GM12872 (cell line): Measurements from ENCODE around the gene ACO1.

ENCODE experiments used
- TF ChIP-seq, protein P1 (sequence below): IDR thresholded peaks from 3 replicates; pipeline ENCODE4 v1.5.1; 2011; ENCODE audit warnings: low read depth, mild to moderate bottlenecking, low read length, moderate library complexity; ENCODE audit not compliant: insufficient read depth

ACO1 gene

DNA sequence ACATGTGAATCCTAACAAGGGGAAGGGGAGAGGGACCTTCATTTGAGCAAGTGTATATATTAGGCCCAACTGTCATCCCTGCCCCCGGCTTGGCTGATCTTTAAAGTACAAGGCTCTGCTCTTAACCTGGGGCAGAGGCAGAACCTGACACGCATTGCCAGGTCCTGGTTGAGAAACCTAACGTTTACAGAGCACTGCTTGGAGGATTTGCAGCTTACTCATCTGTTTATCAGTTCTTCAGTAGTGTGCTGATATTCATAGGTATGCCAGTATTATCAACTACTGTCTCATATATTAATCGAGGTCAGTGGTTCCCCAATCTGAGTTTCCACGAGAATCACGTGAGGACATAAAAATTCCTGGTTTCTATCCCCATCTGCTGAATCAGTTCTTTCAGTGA lies 50.4 kb downstream of the ACO1 start:
- TF ChIP-seq, protein P1, sequence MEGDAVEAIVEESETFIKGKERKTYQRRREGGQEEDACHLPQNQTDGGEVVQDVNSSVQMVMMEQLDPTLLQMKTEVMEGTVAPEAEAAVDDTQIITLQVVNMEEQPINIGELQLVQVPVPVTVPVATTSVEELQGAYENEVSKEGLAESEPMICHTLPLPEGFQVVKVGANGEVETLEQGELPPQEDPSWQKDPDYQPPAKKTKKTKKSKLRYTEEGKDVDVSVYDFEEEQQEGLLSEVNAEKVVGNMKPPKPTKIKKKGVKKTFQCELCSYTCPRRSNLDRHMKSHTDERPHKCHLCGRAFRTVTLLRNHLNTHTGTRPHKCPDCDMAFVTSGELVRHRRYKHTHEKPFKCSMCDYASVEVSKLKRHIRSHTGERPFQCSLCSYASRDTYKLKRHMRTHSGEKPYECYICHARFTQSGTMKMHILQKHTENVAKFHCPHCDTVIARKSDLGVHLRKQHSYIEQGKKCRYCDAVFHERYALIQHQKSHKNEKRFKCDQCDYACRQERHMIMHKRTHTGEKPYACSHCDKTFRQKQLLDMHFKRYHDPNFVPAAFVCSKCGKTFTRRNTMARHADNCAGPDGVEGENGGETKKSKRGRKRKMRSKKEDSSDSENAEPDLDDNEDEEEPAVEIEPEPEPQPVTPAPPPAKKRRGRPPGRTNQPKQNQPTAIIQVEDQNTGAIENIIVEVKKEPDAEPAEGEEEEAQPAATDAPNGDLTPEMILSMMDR: no peak

DNA sequence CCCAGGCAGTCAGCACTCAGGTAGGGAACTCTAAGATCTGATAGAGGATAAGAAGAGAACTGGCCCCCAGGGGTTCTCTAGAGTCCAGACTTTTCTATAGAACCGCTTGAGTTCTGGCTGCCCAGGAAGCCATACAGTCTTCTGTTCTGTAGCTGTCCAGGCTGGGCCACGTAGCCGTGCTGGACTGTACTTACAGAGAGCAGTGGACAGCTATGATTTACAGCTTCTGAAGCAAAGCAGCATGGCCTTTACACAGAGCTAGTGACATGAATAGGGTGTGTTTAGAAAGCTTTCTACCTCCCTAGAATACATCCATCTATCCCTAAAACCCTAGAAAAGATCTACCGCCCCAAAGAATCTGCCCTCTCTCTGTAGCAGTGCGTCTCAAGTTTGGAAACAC lies 57.2 kb downstream of the ACO1 start:
- TF ChIP-seq, protein P1: no peak

DNA sequence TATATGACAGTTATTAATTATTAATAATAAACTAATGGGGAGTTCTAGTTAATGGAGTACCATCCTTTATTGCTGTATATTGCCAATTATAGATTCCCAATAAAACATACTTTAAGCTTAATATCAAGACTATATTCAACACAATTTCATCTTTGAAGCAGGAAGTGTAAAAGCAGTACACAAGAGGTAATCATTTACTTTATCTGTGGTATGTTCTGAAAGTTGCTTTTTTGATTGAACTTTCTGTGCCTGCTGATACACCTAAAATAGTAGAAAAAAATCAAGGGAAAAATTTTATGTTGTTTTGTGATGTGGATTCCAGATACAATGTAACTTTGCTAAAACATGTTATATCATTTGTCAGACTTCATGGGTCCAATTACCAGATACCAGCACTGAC lies 58.0 kb downstream of the ACO1 start:
- TF ChIP-seq, protein P1: no peak

DNA sequence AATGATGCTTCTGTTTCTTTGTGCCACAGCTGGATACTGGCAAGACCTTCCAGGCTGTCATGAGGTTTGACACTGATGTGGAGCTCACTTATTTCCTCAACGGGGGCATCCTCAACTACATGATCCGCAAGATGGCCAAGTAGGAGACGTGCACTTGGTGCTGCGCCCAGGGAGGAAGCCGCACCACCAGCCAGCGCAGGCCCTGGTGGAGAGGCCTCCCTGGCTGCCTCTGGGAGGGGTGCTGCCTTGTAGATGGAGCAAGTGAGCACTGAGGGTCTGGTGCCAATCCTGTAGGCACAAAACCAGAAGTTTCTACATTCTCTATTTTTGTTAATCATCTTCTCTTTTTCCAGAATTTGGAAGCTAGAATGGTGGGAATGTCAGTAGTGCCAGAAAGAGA lies 65.5 kb downstream of the ACO1 start:
- TF ChIP-seq, protein P1: no peak

DNA sequence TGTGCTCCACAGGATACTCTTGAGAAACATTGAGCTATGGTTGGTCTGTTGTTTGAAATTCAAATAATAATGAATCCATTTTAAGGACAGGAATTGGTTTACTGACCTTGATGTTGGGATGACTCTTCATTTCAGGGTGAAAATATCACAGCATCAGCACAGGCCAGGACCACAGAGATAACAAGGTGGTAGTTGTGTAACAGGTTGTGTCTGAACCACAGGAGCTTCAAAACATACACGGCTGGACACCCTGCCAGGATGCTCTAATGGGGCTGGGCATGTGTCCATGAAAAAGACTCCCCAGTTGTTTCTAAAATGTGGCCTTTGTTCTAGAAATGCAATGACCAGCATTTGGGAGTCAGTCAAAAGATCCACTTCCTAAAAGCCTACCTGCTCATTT lies 69.8 kb downstream of the ACO1 start:
- TF ChIP-seq, protein P1: no peak

DNA sequence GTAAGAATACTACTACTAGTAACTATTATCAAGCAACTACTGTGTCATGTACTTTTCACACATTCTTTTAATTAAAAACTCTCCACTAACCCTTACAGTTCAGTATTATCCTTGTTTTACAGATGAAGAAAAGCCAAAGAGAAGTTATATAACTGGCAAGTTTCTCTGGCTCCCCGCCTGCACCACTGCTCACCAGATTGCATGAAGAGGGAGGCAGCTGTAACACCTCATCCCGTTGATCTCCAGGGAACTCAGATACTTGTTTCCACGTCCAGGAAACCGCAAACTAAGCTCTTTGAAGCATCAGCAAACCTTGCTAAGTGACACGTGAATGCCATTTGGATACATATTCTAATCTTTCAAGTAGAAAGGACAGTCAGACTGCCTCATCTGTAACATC lies 71.3 kb downstream of the ACO1 start:
- TF ChIP-seq, protein P1: no peak

DNA sequence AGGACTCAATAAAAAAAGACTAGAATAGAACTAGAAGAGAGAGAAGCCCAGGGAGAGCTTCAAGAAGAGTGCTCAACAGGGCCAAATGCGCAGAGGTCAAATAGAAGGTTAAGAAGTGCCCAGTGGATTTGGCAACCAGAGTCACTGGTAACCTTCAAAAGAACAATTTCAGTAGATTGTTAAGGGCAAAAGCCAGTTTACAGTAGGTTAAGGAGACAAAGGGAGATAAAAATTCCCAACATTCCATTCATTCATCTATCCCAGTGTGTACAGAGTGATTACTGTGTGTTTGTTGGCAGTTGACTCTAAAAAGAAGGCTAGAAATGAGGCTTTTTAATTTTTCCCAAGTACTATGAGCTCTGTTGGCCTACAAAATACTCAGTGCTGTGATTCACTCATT lies 72.1 kb downstream of the ACO1 start:
- TF ChIP-seq, protein P1: no peak

DNA sequence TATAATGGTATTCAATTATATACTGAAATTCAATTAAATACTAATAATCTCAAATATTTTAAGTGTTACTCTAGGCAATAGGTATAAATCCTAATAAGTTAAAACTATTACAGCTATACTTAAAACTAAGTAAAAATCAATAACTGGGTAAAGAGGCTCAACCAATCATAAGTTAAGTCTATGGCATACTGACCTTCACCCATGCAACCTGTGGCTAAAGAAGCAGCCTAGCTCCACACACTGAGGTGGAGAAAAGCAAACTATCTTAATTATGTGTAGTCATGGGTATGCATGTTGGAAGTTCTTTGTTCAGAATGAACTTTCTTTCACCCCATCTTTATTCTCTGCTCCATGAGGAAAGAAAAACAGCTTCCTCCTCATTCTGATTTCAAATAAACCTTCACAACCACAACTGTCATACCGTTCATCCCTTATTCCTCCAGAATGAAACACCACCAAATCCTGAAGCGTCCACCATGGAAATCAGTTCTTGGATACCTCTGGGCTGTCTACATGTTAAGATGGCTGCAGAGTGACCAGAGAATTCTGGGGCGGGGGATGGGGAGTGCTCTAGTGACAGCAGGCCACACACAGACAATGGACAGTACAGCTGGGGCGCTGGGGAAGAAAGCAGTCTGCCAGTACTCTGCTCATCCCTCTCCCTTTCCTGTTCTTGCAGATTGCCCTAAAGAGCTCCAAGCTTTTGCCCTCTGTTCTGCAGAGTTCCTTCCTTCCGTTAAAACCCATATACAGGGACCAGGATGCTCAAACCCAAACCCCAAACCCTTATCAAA lies 79.3 kb downstream of the ACO1 start:
- TF ChIP-seq, protein P1: no peak
